GM18519 (cell line): Measurements from ENCODE around the gene FHIT.
"Not testable (repeated sequence)": the region's sequence is repeated elsewhere in the genome, so short reads cannot be mapped to it uniquely, and the experiment has no call there.

Source experiments
- ATAC-seq: cut with Tn5 transposase; IDR thresholded peaks from one replicate; pipeline ENCODE4 v1.9.1; 2021; ENCODE audit warnings: mild to moderate bottlenecking, moderate library complexity; ENCODE audit not compliant: unreplicated experiment, low FRiP score

Gene FHIT

DNA sequence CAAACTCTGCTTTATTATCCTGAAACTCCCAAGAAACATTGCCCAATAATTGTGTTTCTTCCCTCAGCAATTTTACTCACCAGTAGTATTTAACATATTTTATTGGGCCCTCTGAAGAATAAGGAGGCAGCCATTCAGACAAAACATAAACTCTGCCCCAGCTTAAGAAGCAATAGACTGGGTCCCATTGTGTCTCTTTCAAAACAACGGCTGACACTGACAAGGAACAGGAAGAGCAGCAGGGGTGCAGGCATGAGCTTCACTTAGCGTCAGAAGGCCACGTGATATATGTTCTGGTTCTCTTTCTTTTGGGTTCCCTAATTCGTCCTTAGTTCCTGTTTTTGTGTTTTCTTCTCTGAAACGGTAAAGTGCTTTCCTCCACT is 242.3 kb downstream of the FHIT start:
- ATAC-seq, result no peak

DNA sequence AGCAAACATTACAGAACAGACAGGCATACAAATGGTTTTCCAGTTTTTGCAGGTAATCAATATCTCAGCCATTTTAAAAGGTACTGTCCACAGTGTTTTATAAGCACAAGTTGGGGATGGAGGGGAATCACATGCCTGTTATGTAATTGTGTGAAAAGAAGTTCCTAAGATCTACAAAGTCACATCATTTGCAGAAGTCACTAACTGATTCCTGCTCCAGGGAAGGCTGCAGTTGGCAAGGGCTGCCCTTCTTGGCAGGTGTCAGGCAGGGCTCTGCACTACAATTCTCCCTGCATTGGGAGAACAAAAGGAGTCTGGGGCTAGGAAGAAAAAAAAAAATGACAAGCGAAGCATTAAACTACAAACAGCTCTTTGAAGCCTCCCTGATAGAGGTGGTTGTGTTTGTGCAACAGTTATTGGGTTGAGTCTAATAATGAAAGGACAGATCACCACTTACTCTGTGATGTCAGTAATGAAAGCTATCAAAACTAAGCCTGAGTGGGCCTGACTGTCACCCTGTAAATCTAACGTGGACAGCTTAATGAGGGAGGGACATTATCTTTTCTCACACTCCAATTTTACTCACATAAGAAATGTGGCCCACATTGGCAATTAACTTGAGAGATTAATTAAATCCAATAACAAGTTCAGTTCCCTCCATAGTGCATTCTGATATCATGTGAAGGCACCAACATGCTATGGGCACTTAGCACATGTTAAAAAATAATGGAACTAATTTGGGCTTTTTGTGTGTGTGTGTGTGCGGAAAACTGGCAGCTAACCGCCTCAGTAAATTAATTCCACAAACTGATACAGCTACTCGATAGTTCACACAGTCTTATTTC is 242.9 kb downstream of the FHIT start:
- no peak for ATAC-seq

DNA sequence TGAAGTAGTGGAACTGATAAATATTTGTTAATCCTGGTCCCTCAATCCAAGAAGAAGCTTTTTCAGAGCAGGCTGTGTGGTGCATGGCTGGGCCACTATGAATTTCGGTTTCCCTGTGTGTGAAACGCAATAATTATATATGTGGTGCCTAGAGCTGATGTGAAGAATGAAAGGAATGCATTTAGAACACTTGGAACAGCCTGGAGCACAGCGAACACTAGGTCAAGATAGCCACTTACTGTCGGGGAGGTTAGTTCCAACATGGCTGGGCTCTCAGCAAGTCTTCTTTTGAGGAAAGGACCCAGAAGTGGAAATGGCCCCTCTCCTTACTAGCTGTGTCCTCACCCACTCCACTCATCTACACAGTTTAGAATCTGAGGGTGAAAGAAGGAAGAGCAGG is 245.7 kb downstream of the FHIT start:
- ATAC-seq, result no peak

DNA sequence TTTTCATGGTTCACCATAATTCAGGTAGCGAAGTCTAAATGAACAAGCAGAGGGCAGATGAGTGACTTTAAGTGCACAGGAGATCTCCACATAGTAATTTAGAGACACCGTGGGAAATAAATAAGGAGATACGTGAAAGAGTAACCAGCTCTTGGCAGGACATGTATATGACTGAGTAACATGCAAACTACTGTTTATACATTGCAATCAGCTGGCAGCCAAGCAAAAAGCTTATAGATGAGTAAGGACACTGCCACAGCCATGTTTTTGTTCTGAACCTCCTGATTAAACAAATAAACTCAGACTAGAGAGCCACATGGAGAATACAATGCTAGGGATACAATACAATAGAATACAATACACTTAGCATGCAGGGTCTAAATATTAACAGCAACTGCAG is 252.4 kb downstream of the FHIT start:
- no peak for ATAC-seq

DNA sequence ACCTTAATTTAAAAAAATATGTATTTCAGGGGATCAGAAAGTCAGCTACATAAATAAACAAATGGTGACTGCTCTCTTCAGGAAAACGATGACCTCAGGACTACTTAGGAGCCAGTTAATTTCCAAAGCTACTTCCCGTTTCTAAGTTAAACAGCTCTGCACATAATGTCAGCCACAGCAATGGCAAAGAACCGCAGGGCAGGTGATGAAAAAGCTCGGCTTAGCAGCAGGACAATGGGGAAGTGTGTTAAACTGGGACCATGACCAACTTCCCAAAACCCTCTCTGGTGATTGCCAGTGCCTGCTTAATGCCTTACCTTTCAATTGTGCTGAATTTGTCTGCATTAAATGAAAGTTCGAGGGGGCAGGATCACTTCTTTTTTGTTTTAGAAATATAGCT is 258.9 kb downstream of the FHIT start:
- ATAC-seq, result no peak

DNA sequence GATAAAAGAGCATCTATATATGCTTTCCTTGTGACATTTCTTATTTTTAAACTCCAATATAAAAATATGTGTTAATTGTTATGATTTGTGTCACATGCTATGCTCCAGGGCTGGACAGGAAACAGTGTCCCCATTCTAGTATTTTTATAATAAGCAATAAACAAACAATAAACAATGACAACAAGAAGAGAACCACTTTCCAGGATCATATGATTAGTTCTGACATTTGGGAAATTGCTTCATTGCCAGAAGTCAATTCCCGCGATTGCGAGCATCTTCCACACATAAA is 260.9 kb downstream of the FHIT start:
- ATAC-seq, result no peak

DNA sequence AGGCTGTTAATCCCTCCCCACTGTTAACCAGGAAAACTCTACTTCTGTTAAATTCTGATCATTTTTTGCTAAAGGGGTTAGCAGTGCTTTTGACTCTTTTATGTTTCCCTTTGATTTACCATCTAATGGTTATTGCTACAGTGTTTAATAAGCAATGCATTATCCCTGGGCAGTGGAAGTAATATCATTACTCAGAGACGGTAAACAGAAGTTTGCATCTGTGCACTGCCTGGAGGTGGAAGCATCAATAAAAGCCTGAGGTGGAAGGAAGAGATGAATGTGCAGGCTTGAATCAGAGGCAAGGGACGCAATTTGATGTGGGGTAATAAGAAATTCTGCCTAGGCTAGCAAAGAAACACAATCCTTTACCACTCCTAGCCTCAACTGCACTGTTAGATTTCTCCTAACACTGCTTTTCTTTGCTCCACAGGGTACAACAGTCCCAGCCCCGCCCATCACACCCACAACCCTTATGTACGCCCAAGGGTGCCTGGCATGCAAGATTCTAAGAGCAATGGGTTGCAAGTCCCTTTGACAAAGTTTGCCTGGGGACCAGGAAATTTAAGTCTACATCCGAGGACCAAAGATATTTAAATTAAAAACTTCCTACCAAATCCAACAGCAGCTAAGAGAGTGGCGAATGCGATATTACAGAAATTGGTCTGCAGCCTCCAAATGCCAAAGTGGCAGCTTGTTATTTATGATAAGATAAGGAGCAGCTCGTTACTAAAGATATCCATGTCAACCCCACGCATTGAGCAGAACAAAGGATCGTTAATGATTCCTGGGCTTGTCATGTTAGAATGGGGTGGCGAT is 261.4 kb downstream of the FHIT start:
- ATAC-seq, result no peak

DNA sequence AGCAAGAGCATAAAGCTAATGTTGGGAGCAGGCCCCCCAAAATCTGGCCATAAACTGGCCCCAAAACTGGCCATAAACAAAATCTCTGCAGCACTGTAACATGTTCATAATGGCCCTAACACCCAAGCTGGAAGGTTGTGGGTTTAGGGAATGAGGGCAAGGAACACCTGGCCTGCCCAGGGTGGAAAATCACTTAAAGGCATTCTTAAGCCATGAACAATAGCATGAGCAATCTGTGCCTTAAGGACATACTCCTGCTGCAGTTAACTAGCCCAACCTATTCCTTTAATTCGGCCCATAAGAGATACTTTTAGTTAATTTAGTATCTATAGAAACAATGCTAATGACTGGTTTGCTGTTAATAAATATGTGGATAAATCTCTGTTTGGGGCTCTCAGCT is 264.1 kb downstream of the FHIT start:
- not testable (repeated sequence) for ATAC-seq

DNA sequence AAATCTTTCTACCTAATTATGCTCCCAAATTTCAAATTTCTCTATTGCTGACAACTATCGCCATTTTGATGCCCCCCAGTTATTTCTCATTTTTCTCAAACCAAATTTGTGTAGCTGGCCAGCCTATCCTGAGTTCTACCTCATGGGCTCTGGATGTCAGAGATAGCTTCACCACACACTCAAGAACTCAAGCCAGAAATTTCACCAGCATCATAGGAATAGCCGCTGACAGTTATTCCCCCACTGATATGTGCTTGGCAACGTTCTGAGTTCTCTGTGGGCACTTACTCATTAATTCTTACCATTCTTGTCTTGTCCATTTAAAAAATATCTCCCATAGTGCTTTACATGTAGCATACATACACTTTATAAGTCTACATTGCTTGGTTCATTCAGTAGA is 264.7 kb downstream of the FHIT start:
- no peak for ATAC-seq

DNA sequence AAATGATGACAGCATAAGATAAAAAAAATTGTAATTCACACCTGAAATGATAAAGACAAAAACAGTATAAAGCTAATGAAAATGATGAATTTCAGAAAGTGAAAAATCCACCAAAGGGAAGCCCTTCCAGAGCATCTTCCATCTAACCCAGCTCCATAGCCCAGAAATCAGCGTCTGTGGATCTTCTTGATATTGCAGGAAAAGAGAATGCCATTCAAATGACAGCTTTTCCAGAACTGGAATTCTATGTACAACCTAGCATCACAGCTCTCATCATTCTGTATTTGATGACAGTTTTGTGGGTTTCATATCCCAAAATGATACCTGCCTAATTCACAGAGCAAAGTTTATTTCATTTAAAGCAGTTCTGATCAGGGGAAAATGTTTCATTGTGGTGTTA is 267.3 kb downstream of the FHIT start:
- ATAC-seq, result no peak

DNA sequence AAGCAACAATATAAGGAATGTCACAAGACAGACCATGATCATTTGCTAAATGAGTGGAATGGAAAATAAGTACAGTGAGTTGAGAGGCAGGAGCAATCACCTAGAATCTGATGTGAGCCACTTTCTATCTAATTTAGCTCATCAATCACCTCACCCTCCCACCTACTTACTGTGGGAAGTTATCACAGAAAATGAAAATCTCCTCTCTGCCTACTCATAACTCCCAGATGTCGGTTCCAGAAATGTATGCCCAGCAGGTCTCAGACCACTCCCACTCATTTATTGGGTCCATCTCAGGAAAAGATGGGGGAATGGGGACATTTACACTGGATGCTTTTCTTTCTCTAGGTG is 270.9 kb downstream of the FHIT start:
- no peak for ATAC-seq

DNA sequence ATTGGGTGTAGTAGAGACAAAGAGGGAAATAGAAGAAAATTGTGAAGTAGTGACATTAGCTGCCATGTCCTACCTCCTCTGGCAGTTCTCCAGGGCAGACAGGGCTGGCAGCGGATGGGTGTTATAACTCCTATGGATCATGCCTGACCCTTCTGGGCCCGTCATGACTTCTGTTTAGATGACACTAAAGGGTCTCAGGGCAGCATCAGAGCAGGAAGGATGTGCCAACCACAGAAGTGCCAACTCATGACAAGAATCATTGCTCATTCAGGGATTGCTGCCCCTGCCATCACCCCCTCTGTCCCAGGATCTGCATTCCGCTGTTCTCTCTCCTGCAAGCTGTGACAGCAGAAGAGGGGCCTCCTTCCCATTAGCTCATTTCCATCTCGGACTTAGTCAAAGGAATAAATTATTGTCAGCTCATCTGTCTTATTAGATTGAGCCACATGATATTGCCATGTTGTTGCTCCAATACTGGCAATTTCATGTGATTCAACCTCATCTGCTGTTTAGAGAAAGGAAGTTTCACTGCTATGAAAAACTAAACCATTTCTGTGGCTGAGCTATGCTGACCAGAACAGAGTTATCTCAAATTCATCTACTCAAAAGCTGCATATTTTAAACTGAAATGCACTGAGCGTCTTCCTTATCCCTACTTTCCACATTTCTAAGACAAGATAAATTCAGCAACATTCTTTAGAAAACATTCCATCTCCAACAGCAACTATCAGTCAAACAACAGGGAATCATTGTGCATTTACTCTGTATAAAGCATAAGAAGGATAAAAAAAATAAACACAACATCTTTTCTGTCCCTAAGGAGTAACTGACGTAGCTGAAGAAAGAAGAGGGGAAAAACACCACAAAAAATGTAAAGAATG is 271.6 kb downstream of the FHIT start:
- ATAC-seq, result no peak

DNA sequence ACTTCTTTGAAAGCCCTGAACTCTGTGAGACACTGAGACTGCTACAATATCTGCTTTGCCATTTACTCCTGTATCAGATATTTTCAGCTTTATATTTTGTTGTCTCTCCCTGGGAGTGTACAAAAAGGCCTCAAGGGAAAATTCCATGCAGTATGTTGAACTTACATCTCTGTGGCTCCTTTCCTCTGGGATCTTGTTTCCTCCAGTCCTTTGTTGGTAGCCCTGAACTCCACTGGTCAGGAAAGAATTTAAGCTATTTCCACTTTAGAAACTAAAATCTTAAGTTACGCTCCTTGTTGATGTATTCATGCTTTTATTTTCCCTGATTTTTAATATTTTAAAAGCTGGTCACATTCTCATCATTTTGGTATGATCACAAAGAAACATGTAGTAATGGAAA is 277.9 kb downstream of the FHIT start:
- no peak for ATAC-seq

DNA sequence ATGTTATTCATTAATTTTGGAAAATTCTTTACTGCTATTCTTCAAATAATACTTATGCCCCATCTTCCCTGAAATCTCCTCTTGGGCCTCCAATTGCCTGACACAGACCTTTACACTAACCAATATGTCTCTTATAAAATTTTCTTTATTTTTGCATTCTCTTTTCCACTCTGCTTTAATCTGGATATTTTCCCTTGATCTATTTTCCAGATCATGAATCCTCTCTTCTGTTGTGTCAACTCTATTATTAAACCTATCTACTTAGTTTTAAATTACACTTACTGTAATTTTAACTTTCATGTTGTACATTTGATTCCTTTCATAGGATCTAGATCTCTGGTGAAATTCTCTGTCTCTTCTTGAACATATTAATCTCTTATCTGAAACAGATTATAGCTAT is 278.7 kb downstream of the FHIT start:
- ATAC-seq, result no peak

DNA sequence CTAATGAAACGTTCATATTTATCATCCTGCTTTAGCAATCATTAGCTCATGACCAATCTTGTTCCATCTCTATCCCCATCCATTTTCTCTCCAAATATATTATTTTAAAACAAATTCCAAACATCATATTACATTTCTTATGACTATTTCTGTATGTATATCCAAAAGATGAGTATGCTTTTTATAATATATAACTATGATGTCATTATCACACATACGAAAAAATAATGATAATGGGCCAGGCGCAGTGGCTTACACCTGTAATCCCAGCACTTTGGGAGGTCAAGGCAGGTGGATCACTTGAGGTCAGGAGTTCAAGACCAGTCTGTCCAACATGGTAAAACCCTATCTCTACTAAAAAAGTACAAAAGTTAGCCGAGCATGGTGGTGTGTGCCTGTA is 280.4 kb downstream of the FHIT start:
- no peak for ATAC-seq

DNA sequence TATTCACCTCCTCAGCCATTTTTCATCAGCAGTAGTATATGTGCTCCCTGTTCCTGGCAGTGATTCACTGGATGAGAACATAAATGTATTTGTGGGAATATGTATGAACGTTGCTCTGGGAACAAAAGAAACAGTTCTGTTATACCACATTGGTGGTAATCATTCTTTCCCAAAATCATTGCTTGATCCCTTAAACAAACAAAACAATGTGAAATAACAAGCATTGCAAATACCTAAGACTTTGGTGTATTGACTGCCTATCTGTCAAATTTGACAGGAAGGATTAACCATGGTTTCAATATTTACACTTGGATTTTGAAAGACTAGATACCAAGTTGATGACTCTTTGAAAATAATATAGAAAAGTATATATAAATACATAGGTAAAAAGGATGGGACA is 284.1 kb downstream of the FHIT start:
- ATAC-seq, result no peak

DNA sequence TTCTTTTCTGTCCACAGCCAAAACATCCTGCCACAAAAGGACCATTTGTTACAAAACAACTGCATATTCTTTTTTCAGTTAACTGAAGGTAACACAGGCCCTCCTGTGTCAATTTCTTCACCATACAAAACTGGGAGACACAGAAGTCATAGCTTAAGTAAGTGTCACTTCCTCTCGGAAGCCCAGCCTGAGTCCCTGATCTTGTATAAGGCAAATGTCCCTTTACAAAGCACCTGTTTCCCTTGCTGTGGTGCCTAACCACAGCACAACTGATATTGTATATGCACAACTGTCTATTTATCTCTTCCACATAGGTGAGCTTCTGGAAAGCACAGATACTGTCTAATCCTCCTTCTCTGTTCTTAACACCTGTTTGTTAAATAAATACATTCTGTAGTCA is 293.7 kb downstream of the FHIT start:
- ATAC-seq, result no peak

DNA sequence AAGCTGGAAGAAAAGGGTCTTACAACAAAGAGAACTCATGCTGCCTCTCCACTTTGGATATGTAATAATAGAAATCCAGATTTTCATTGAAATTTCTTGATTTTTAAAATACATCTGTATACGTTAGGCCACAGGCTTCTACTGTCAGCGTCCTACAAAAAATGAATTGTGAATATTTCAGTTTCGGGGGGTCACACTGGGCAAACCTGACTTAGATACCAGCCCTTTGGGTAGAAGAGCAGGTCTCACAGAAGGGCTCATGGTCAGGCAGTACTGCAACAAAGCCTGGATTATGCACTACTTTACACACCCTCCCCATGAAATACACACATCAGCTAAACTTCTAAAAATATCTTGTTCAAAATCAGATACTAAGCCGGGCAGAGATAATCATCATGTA is 294.5 kb downstream of the FHIT start:
- no peak for ATAC-seq

DNA sequence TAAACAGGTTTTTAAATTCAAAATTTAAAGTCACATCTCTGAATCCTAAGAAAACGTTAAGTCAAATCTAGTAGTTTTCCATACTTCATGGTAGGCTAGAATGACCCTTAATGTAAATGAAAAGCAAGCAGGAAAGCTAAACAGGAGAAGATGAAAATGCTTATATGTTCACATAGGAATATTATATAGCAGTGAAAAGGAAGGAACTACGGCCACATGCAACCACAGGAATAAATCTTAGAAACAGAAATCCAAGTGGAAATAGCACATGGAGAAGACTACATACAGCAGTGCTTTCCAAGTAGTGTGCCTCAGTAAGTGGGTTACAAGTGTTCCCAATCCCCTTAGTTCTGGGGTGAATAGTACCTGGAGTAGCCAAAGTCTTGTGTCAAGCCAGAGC is 296.2 kb downstream of the FHIT start:
- ATAC-seq, result no peak

DNA sequence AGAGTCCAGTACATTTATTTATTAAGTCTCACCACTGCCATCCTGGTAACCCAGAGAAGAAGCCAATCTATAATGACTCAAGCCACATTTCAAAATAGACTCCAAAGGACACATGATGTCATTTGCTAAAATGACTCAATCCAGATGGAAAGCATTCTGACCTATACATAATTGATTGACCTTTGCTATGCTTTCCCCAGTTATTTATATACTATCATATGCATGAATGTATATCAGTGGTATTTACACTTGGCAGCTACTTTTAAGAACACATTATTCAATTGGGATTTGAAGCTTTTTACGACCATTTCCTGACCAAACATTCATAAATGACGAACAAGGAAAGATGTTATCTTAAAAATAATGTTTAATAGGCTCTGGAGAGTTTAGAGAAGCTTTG is 297.2 kb downstream of the FHIT start:
- no peak for ATAC-seq

DNA sequence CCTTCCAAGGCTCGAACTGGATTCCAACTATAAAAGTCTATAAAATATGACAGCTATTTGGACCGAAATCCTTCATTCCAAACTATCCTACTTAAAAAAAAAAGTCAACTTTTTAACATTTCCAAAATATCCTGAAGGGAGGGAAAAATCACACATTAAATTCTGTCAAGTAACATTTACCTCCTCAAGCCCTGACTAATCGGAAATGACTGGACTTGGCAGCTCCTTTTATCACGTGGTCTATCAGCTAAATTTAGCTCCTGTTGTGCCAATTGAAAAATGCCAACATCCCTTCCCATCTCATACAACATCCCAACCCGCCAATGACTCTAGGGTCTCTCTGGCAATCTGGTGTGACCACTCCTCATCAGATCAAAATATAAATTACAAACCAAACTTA is 297.9 kb downstream of the FHIT start:
- ATAC-seq, result no peak
